ENCODE data around the gene TLR2.

Gene TLR2

GRCh38 chr4:153731239-153731638 is 47.2 kb downstream of the TLR2 start:
- peak; percentile 35 for DNase-seq (ENCODE audit: low spot score)

- DNase-seq (ENCODE audit: low spot score), result no peak
Measured at GRCh38 chr4:153733751-153734448, 49.8 kb downstream of the TLR2 start.

GRCh38 chr4:153735906-153736461 is 51.9 kb downstream of the TLR2 start:
- no peak for DNase-seq (ENCODE audit: low spot score)

GRCh38 chr4:153741541-153741940 is 57.5 kb downstream of the TLR2 start:
- DNase-seq (ENCODE audit: low spot score), result no peak

- DNase-seq (ENCODE audit: low spot score), result no peak
Measured at GRCh38 chr4:153745651-153746050, 61.6 kb downstream of the TLR2 start.

- DNase-seq (ENCODE audit: low spot score), result no peak
Measured at GRCh38 chr4:153747406-153747955, 63.4 kb downstream of the TLR2 start.

GRCh38 chr4:153748378-153748777 is 64.3 kb downstream of the TLR2 start:
- peak; percentile 43 for DNase-seq (ENCODE audit: low spot score)

- DNase-seq (ENCODE audit: low spot score), result peak; percentile 66
Measured at GRCh38 chr4:153750197-153750817, 66.2 kb downstream of the TLR2 start.

- no peak for DNase-seq (ENCODE audit: low spot score)
Measured at GRCh38 chr4:153755186-153755585, 71.1 kb downstream of the TLR2 start.

Measured in AG08396 (cell line).